Breast epithelium (tissue), 4 donors: ENCODE measurements around the gene AQR. TPM values are rescaled to one million over a fixed set of nuclear protein-coding genes. Genes with fewer than 3 reads are reported as not detected.

Source experiments
- DNase-seq, 2 donors: peaks; one replicate each; pipeline ENCODE4 v3.0.0-alpha.2; 2019; ENCODE audit warnings: low spot score in 2 of 2
- H3K27ac ChIP-seq, 2 donors: fragments of 200-600 bp; sonication (generic) in 1 of 2; one replicate each; pipeline ENCODE4 v1.5.1; 2016 to 2019; ENCODE audit warnings: mild to moderate bottlenecking in 1 of 2
- H3K27me3 ChIP-seq, 2 donors: fragments of 200-600 bp; sonication (generic) in 1 of 2; one replicate each; pipeline versions ENCODE4 v1.5.1 to v1.6.0; 2017 to 2019; ENCODE audit warnings: control low read depth in 1 of 2, mild to moderate bottlenecking in 1 of 2
- H3K36me3 ChIP-seq: fragments of 200-600 bp; one replicate; pipeline ENCODE4 v1.5.1; 2019
- H3K4me1 ChIP-seq, 2 donors: fragments of 200-600 bp; sonication (generic); one replicate each; pipeline ENCODE4 v1.5.1; 2016 to 2019; ENCODE audit warnings: control low read depth in 1 of 2
- H3K4me3 ChIP-seq, 3 donors: fragments of 200-600 bp; sonication (generic); 1 replicate in 2 of 3; 2 replicates in 1 of 3; pipeline ENCODE4 v1.5.1; 2016 to 2019; ENCODE audit warnings: mild to moderate bottlenecking in 3 of 3, moderate library complexity in 2 of 3
- H3K9me3 ChIP-seq, 2 donors: fragments of 200-600 bp; sonication (generic) in 1 of 2; one replicate each; pipeline ENCODE4 v1.5.1; 2016 to 2019; ENCODE audit warnings: control low read depth in 1 of 2
- POLR2A ChIP-seq: fragments of 450-650 bp; IDR thresholded peaks from one replicate; pipeline ENCODE4 v1.6.1; 2016; ENCODE audit warnings: antibody characterized with exemption, mild to moderate bottlenecking, moderate library complexity
- POLR2AphosphoS5 ChIP-seq, 3 donors: sonication (generic); formaldehyde crosslinking; IDR thresholded peaks; one replicate each; pipeline ENCODE4 v1.6.1; 2017; ENCODE audit warnings: antibody characterized with exemption in 3 of 3
- intact Hi-C: fragments of 100-400 bp; cut with DNase I; formaldehyde crosslinking; loops from one replicate; pipeline ENCODE4 v1.15.1; 2023; ENCODE audit warnings: low total_unique reads
- total RNA-seq, 3 donors: library from RNA; depleted of rRNA; stranded (reverse); fragments of >200 nt; gene quantifications; one replicate each; pipeline ENCODE4 v1.1.0, GENCODE V29; 2016
- TF ChIP-seq, protein P1 (sequence below), 3 donors: fragments of 450-650 bp; IDR thresholded peaks; one replicate each; pipeline ENCODE4 v1.5.1; 2016 to 2017; ENCODE audit warnings: antibody characterized with exemption in 3 of 3, mild to moderate bottlenecking in 3 of 3, moderate library complexity in 3 of 3

Gene AQR
- total RNA-seq, 3 donors from 2014 or later: 23.0 to 51.4 (median 34.4) TPM

DNA sequence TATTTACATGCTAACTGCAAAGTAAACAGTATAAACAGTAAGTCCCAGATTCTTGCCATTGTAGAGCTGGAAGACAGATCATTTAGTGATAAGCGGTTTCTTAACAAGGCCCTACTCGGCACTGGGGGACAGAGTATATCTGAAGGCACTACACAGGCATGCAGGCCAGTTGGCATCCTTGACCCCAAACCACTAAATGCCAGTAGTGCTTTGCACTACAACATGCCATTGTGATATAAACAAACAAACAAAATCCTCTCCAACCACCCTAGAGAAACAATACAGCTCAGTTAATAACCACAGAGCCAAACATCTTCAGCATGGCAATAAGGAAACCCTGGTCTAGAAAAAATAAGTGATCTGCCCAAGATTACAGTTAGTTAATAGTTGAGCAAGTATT lies 5.3 kb downstream of the AQR start:
- Histone ChIP-seq H3K27ac (no peak overlapping the region), H3K27me3 (no peaks in the 10 kb centered on the region), H3K4me3 (no peak overlapping the region), H3K36me3 (no peaks in the 10 kb centered on the region), H3K9me3 (no peaks in the 10 kb centered on the region), H3K4me1 (peaks cover 3% of the 10 kb centered on the region in 2 donors)
- intact Hi-C loops: no loop called here
- DNase-seq: no peak
- TF ChIP-seq POLR2AphosphoS5 (IDR thresholded peaks at IDR 0.05): no peak
- TF ChIP-seq, protein P1, sequence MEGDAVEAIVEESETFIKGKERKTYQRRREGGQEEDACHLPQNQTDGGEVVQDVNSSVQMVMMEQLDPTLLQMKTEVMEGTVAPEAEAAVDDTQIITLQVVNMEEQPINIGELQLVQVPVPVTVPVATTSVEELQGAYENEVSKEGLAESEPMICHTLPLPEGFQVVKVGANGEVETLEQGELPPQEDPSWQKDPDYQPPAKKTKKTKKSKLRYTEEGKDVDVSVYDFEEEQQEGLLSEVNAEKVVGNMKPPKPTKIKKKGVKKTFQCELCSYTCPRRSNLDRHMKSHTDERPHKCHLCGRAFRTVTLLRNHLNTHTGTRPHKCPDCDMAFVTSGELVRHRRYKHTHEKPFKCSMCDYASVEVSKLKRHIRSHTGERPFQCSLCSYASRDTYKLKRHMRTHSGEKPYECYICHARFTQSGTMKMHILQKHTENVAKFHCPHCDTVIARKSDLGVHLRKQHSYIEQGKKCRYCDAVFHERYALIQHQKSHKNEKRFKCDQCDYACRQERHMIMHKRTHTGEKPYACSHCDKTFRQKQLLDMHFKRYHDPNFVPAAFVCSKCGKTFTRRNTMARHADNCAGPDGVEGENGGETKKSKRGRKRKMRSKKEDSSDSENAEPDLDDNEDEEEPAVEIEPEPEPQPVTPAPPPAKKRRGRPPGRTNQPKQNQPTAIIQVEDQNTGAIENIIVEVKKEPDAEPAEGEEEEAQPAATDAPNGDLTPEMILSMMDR (IDR thresholded peaks at IDR 0.05): no peak

DNA sequence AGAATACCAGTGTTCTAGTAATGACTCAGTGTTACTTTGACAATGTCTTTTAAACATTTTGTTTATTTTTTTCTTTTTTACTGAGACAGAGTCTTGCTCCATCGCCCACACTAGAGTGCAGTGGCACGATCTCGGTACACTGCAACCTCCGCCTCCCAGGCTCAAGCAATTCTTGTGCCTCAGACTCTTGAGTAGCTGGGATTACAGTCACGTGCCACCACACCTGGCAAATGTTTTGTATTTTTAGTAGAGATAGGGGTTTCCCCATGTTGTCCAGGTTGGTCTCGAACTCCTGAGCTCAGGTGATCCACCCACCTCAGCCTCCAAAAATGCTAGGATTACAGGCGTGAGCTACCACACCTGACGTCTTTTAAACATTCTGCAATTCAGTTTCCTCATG lies 15.7 kb downstream of the AQR start:
- no peak overlapping the region for H3K27ac ChIP-seq

DNA sequence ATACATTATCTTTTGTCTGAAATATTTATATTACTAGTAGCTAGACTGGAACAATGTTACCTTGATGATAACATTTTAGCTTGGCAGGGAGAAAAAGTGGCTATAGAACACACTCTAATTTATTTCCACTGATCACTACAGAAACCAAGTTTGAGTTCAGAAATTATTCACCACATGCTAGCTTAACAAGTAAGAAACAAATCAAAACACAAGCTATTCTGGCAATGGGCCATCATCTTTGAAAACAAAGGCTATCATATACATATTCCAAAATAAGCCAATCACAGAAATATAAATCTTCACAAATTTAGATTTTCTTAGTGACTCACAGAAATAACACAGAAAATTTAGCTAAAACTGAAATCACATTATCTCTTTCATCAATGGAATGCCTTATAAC lies 17.1 kb downstream of the AQR start:
- TF ChIP-seq POLR2A: no peak
- TF ChIP-seq POLR2AphosphoS5 (IDR thresholded peaks at IDR 0.05): no peak
- TF ChIP-seq, protein P1 (IDR thresholded peaks at IDR 0.05): no peak
- DNase-seq: no peak
- intact Hi-C loops: no loop called here
- no peaks in the 10 kb centered on the region for H3K36me3 ChIP-seq
- H3K27me3 ChIP-seq: no peaks in the 10 kb centered on the region
- no peak overlapping the region for H3K27ac ChIP-seq
- no peaks in the 10 kb centered on the region for H3K9me3 ChIP-seq
- no peaks in the 10 kb centered on the region for H3K4me1 ChIP-seq
- H3K4me3 ChIP-seq: no peak overlapping the region

More for the DNA sequence above, 15.7 kb downstream of the AQR start:
- no peaks in the 10 kb centered on the region for H3K27me3 ChIP-seq
- H3K36me3 ChIP-seq: no peaks in the 10 kb centered on the region
- no peak for DNase-seq
- H3K9me3 ChIP-seq: no peaks in the 10 kb centered on the region
- H3K4me1 ChIP-seq: no peaks in the 10 kb centered on the region
- TF ChIP-seq, protein P1 (IDR thresholded peaks at IDR 0.05): no peak
- TF ChIP-seq POLR2A: no peak
- TF ChIP-seq POLR2AphosphoS5 (IDR thresholded peaks at IDR 0.05): no peak
- intact Hi-C loops: no loop called here
- no peak overlapping the region for H3K4me3 ChIP-seq

DNA sequence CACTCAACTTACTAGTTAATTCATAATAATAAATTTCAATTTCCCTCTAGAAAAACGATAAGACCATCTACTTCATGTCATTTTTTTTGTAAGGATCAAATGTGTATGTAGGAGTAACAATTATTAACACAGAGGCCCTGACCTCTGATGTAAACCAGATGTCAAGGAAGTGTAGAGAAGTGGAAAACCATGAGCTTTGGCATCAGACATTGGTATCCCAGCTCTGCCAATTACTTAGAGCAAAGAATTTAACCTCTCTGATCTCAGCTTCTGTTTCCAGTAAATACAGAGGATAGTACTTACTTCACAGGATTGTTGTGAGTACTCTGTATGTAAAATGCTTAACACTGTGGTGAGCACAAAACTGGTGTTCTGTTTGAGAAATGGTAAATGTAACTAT lies 17.5 kb downstream of the AQR start:
- H3K9me3 ChIP-seq: no peaks in the 10 kb centered on the region
- no peaks in the 10 kb centered on the region for H3K27me3 ChIP-seq
- no peaks in the 10 kb centered on the region for H3K36me3 ChIP-seq
- DNase-seq: no peak
- intact Hi-C loops: no loop called here
- no peak overlapping the region for H3K27ac ChIP-seq
- no peak overlapping the region for H3K4me3 ChIP-seq
- no peak for TF ChIP-seq POLR2AphosphoS5 (IDR thresholded peaks at IDR 0.05)
- TF ChIP-seq POLR2A: no peak
- TF ChIP-seq, protein P1 (IDR thresholded peaks at IDR 0.05): no peak
- no peaks in the 10 kb centered on the region for H3K4me1 ChIP-seq

DNA sequence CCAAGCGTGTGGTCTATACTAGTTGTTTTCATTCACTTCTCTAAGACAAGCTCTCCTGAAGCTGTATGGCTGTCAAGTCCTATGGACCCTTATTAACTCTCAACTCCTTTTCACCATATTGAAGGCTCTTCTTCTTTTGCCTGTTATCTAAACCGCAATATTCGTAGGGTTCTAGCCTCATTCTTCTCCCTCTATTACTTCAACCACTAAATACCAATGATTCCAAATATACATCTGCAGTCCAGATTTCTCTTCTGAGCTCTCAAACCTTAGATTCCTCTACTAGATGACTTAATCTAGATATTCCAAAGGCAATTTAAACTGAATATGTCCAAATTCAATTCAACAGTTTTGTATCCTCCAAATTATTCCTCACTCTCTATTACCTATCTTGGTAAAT lies 24.6 kb downstream of the AQR start:
- no peak for TF ChIP-seq POLR2A
- TF ChIP-seq POLR2AphosphoS5 (IDR thresholded peaks at IDR 0.05): no peak
- TF ChIP-seq, protein P1 (IDR thresholded peaks at IDR 0.05): no peak
- H3K27me3 ChIP-seq: no peaks in the 10 kb centered on the region
- H3K27ac ChIP-seq: no peak overlapping the region
- DNase-seq: no peak
- no peaks in the 10 kb centered on the region for H3K4me1 ChIP-seq
- H3K9me3 ChIP-seq: no peaks in the 10 kb centered on the region
- intact Hi-C loops: no loop called here
- no peak overlapping the region for H3K4me3 ChIP-seq
- no peaks in the 10 kb centered on the region for H3K36me3 ChIP-seq
